Posterior vena cava (tissue), 2 donors: Measurements from ENCODE around the gene ZNF763. TPM values are rescaled to one million over a fixed set of nuclear protein-coding genes. Genes with fewer than 3 reads are reported as not detected.
A peak's percentile ranks its signal among the peaks of the same experiment; 100 is the strongest.
"Not testable (repeated sequence)": the region's sequence is repeated elsewhere in the genome, so short reads cannot be mapped to it uniquely, and the experiment has no call there.

Experiments
- DNase-seq: peaks from one replicate; pipeline ENCODE4 v3.0.0-alpha.2; 2020; ENCODE audit warnings: low spot score
- intact Hi-C, 2 donors: fragments of 100-400 bp; cut with DNase I; formaldehyde crosslinking; loops; one replicate each; pipeline versions ENCODE4 v1.14.1 to v1.14.2; 2022 to 2023
- total RNA-seq, 2 donors: library from RNA; stranded (reverse); fragmentation: NEBNext Ultra II Directional; extraction: Animal tissue kit (Norgen Biotek cat#: 25700); gene quantifications; one replicate each; pipeline ENCODE4 v1.2.1, GENCODE V29; 2021
- donor health status: DM: yes; HTN: yes; CAD: no.
- donor health status: DM: yes; HTN: yes; CAD: no.

The ZNF763 gene
- total RNA-seq, 2 donors from 2014 or later, result 1.7 to 2.4 TPM

DNA sequence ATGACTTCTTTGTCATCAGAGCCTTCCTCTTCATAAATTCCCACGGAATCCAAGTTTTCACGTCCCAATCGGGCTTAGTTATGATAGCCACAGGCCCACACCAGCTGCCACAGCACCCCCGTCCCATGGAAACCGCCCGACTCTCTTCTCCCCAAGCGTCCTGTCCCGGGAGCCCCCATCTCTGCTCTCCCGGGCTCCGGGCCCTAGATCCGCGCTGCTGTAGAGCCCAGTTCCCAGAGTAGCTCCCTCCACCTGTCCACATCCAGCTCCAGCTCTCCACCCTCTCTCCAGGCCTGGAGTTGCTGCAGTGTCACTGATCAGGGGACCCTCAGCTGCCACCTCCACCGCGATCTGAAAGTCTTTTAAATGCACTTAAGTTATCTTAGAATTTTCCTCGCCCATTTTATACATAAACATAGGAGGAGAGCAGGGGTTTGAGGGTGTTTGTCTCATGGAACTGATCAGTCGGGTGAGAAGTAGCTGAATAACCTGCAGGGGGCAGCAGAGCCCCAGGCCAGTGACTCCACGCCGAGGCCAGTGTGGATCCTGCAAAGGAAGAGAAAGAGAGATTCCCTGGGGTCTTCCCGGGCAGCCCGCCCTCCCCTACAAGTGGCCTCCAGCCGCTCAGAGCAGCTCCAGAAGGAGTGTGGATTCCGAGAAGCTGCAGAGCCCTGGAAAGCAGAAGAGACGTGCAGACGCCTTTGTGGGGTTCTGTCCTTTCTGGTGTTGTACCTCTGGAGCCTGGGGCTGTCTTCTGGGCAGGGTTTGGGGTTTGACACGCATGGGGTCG is 1.1 kb upstream of the ZNF763 start:
- peak; percentile 95 for DNase-seq
- intact Hi-C loops, result loop anchor here in 1 of 2 donors (5.0 kb wide), 1 partner anchor 179 kb away; the partner anchor contains the start of gene ZNF20

DNA sequence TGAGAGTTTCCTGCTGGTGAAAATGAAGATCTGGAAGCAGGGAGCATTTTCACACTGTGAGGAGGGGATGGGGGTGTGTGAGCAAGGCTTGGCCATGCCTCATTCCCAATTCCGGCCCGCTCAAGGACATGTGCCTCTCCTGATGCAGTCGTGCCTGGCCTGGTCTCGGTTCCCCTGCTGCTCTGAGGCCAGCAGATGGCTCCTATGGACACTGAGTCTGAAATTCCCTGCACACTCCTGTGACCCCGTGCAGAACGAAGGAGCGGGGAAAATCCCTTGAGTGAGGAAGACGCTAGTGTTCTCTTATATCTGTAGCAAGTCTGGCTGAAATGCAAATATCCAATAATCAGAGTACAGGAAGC is 363 bp upstream of the ZNF763 start:
- intact Hi-C loops, result loop anchor here in 1 of 2 donors (5.0 kb wide), 1 partner anchor 178 kb away; the partner anchor contains the start of gene ZNF20
- DNase-seq, result no peak

DNA sequence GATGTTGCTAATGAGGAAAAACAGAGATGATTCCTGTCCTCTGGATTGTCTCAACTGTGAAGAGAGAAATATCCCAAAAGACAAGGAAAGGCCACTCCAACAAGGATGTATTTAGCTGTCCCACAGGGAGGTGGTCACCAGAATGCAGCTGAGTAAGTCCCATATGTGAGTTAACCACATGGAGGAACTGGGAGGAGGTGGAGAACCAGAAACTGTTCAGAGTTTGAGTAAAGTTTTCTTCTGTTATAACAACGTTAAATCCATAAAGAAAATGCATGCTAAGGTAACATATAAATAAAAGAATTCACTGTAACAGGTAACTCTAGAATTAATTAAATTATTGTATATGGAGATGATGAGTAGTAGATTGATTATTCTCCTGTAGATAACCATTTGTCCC is 5.3 kb downstream of the ZNF763 start:
- intact Hi-C loops, result no loop called here
- DNase-seq, result no peak

DNA sequence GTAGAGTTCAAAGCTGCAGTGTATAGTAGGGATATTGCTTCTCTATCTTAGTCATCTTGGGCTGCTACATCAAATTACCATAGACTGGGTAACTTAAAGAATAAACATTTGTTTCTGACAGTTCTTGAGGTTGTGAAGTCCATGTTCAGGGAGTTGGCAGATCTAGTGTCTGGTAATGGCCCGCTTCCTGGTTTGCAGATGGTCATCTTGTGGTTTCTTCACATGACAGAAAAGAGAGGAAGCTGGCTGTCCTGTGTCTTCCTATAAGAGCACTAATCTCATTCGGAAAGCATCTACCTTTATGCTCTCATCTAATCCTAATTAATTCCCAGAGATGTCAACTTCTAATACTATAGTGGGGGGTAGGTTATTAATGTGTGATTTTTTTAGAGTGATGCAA is 6.2 kb downstream of the ZNF763 start:
- no peak for DNase-seq
- intact Hi-C loops, result no loop called here

DNA sequence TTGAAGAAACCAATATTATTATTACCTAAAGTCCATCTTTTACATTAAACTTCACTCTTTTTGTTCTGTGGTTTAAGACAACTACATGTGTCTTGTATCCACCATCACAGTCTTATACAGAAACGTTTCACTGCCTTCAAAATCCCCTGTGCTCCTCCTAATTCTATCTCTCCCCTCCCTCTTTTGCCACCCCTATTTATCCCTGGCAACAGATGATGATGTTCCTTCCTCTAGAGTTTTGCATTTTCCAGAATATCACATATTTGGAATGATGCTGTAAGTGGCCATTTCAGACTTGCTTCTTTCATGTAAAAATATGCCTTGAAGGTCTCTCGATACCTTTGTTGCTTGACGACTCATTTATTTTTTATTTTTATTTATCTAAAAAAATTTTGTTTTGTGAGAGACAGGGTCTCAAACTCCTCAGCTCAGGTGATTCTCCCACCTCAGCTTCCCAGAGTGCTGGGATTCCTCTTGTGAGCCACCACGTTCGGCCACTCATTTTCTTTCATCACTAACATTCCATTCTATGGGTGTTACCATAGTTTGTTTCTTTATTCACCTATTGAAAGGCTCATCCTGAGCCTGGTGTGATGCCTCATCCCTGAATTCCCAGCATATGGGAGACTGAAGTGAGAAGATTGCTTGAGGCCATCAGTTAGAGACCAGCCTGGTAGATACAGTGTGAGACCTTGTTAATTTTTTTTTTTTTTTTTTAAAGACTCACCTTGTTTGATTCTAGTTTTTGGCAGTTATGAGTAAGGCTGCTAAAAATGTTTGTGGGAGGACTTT is 8.4 kb downstream of the ZNF763 start:
- no peak for DNase-seq
- intact Hi-C loops, result no loop called here

DNA sequence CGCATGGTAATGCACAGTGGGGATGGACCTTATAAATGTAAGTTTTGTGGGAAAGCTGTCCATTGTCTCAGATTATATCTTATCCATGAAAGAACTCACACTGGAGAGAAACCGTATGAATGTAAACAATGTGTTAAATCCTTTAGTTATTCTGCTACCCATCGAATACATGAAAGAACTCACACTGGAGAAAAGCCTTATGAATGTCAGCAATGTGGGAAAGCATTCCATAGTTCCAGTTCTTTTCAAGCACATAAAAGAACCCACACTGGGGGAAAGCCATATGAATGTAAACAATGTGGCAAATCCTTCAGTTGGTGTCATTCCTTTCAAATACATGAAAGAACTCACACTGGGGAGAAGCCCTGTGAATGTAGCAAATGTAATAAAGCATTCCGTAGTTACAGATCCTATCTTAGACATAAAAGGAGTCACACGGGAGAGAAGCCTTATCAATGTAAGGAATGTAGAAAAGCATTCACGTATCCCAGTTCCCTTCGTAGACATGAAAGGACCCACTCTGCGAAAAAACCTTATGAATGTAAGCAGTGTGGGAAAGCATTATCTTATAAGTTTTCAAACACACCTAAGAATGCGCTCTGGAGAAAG is 13.8 kb downstream of the ZNF763 start:
- intact Hi-C loops, result no loop called here
- DNase-seq, result no peak

DNA sequence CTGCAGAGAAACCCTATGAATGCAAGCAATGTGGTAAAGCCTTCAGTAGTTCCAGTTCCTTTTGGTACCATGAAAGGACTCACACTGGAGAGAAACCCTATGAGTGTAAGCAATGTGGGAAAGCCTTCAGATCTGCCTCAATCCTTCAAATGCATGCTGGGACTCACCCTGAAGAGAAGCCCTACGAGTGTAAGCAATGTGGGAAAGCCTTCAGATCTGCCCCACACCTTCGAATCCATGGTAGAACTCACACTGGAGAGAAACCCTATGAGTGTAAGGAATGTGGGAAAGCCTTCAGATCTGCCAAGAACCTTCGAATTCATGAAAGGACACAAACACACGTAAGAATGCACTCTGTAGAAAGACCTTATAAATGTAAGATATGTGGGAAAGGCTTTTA is 14.7 kb downstream of the ZNF763 start:
- intact Hi-C loops, result no loop called here
- DNase-seq, result no peak

DNA sequence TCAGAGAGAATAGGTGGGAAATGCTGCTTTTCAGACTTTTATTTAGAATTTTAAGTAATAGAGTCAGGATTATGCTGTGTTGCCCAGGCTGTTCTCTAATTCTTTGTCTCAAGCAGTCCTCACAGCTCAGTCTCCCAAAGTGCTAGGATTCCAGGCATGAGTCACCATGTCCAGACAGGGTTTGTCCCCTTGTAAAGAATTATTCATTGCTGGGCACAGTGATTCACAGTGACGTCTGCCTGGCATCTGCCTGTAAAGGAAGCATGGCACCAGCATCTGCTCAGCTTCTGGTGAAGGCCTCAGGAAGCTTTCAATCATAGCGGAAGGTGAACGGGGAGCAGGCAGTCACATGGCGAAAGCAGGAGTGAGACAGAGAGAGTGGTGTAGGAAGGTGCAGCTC is 17.7 kb downstream of the ZNF763 start:
- intact Hi-C loops, result no loop called here
- no peak for DNase-seq

DNA sequence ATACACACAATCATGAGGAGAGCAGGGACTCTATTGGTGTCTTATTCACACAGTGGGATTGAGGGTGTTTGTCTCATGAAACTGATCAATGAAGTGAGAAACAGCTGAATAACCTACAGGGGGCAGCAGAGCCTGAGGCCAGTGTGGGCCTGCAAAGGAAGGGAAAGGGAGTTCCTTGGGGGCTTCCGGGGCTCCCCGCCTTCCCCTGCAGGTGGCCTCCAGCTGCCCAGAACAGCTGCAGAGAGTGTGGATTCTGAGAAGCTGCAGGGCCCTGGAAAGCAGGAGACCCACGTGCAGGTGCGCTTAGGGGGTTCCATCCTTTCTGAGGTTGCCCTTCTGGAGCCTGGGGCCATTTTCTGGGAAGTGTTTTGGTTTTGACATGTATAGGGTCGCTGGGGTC is 20.1 kb downstream of the ZNF763 start:
- intact Hi-C loops, result loop anchor here in 1 of 2 donors (5.0 kb wide), 2 partner anchors 103 to 188 kb away; partner anchors contain the start of gene ZNF491

DNA sequence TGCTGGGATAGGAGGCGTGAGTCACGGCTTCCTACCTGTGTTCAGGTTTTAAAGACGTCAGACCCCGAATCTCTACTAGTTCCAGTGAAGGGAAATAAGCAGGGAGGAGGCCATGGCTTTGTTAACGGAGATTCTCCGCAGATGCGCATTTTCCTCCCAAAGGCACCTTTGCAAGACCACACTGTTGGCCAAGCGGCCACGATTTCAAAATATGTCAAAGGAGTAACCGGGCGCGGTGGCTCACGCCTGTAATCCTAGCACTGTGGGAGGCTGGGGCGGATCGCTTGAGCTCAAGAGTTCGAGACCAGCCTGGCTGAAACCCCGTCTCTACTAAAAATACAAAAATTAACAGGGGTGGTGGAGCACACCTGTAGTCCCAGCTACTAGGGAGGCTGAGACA is 21.9 kb downstream of the ZNF763 start:
- no peak for DNase-seq
- intact Hi-C loops, result loop anchor here (1.0 to 5.0 kb wide), 4 partner anchors 20 to 189 kb away; partner anchors contain the start of genes ZNF491 (in 1 of the 2) and ZNF700 (in 1 of the 2)

More for the DNA sequence above, 20.1 kb downstream of the ZNF763 start:
- no peak for DNase-seq

DNA sequence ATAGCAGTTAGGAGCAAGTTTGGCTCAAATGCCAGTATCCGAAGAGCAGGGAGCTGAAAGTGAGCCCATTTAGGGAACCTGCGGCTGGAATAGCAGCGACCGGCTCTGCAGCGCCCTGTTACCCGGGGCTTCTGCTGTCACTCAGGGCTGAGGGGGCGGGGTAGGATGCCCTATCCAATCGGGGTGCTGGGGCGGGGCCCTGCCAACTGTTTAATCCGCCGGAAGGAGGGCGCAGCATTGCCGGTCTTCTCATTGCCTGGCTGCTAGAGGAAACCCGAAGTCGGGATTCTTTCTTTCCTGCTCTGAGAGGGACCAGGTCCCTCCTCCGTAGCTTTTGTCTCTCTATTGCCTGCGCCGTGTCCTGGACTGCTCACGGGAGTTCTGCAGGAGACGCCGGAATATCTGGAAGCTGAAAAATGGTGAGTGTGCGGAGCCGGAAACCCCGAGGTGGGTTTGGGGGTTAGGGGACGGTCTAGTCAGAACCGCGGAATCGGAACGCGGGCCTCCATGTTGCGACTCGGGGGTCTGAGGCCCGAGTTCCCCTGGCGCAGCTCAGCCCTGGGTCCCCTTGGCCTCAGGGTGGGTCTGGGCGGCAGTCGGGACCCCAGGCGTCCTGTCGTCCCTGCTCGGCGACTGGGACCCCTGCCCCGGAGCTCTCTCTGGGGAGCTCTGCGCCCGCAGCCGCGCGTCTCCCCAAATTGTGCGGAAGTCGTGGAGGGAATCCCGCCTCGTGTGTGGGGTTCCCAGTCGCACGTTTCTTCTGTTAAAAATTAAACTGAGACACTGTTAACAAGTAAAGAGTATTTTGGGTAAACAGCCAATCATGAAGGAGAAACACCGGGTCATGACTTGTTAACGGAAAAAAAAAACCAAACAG is 22.8 kb downstream of the ZNF763 start:
- intact Hi-C loops, result loop anchor here (1.0 to 5.0 kb wide), 4 partner anchors 21 to 190 kb away; partner anchors contain the start of genes ZNF491 (in 1 of the 2) and ZNF700 (in 1 of the 2)
- DNase-seq, result peak; percentile 99

DNA sequence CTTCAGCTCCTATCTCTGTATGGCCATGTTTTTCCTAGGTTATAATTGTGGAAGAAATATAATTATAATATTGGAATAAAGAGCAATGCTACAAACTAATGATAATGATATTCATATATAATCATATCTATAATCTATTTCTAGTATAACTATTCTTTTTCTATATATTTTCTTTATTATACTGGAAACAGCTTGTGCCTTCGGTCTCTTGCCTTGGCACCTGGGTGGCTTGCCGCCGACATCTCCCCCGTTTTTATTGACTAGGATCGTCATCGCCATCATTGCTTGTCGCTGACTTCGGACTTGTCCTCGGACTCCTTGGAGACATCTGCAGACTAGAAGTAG is 24.2 kb downstream of the ZNF763 start:
- no peak for DNase-seq

DNA sequence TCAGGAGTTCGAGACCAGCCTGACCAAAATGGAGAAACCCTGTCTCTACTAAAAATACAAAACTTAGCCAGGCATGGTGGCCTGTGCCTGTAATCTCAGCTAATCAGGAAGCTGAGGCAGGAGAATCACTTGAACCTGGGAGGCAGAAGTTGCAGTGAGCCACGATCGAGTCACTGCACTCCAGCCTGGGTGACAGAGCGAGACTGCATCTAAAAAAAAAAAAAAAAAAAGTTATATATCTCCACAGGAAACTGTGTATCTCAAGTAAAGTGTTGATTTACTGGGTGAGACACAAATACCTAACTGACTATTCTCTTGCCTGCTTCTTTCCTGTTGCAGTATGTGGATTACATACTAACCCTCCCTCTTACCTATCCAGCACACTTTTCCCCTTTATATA is 27.1 kb downstream of the ZNF763 start:
- DNase-seq, intact Hi-C loops: not testable (repeated sequence)

More for the DNA sequence above, 24.2 kb downstream of the ZNF763 start:
- intact Hi-C loops, result loop anchor here in 1 of 2 donors (5.0 kb wide), 2 partner anchors 107 to 192 kb away; partner anchors contain the start of gene ZNF491

DNA sequence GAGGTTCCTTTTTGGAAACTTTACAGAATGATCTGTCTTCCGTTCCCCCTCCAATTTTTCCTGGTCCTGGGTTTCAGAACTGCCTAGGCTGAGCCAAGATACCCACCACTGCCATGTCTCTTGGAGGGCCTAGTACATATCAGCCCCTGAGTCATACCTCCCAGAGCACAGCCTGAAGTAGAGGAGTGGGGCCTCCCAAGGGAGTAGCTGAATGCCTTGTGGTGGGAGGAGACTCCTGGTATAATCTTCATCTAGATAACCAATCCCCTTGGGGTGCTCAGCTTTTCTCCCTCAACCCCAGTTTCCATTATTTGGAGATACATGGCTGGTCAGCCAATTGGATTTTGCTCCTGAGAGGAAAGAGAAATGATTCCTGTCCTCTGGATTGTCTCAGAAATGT is 30.3 kb downstream of the ZNF763 start:
- intact Hi-C loops, result no loop called here

DNA sequence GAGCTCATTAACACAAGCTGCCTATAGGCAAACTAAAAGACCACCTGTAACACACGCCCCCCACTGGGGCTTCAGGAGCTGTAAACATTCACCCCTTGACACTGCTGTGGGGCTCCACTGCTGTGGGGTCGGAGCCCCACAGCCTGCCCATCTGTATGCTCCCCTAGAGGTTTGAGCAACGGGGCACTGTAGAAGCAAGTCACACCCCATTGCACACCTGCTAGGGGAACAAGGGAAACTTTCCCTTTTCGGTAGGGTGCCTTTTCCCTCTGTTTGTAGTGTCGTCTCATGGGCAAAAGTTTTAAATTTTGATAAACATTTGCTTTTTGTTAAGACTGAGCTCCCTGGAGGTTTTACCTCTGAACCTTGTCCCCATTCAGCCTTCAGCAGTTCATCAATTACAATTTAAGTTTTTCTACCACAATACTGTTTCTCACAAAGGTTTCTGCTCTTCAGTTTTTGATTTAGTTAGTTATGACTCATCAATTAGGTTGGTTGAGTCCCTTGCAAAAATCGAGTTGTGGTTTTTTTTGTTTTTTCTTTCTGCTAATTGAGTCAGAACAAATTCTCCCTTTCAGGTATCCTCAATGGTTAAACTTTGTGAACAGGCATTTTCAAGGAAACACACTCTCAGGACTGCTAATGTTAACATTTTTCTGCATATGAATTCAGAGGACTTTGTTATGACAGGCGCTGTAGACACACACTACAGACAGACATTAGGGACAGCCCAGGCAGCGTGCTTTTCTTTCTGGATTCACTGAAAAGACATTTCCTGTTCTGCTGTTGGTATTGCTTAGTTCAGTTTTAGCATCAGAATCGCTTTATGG is 35.5 kb downstream of the ZNF763 start:
- intact Hi-C loops, result no loop called here
- no peak for DNase-seq

More for the DNA sequence above, 30.3 kb downstream of the ZNF763 start:
- no peak for DNase-seq

DNA sequence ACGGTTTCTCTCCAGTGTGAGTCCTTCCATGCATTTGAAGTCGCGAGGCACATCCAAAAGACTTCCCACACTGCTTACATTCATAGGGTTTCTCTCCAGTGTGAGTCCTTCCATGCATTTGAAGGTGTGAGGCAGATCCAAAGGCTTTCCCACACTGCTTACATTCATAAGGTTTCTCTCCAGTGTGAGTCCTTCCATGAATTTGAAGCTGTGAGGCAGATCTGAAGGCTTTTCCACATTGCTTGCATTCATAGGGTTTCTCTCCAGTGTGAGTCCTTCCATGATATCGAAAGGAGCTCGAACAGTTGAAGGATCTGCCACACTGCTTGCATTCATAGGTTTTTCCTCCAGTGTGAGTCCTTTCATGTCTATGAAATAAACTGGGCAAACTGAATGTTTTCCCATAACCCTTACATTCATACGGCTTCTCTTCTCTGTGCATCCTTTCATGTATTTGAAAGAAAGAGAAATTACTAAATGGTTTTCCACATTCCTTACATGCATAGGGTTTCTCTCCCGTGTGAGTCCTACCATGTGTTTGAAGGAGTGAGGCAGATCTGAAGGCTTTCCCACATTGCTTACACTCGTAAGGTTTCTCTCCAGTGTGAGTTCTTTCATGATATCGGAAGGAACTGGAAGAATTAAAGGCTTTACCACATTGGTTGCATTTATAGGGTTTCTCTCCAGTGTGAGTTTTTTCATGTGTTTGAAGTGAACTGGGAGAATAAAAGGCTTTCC is 50.3 kb downstream of the ZNF763 start:
- intact Hi-C loops, result loop anchor here in 1 of 2 donors (5.0 kb wide), 1 partner anchor 778 kb away; the partner anchor contains the start of gene ANGPTL8
- DNase-seq, result no peak

DNA sequence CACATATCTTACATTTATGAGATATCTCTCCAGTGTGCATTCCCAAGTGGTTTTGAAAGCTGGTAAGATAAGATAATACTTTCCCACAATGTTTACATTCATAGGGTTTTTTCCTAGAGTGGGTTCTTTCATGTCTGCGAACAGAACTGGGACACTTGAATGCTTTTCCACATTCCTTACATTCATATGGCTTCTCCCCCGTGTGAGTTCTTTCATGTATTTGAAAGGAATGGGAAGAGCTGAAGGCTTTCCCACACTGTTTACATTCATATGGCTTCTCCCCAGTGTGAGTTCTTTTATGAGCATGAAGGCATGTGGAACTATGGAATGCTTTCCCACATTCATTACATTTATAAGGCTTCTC is 50.9 kb downstream of the ZNF763 start:
- DNase-seq, result no peak
- intact Hi-C loops, result loop anchor here in 1 of 2 donors (5.0 kb wide), 1 partner anchor 778 kb away; the partner anchor contains the start of gene ANGPTL8
